Upper lobe of left lung (tissue), 4 donors: ENCODE results near the gene SDC3.

Experiments
- EP300 ChIP-seq, 4 donors: sonication (generic); formaldehyde crosslinking; IDR thresholded peaks; one replicate each; pipeline ENCODE4 v1.5.1; 2017; ENCODE audit warnings: antibody characterized with exemption in 4 of 4, control low read depth in 2 of 4
- POLR2A ChIP-seq, 4 donors: fragments of 450-650 bp; IDR thresholded peaks; one replicate each; pipeline ENCODE4 v1.5.1; 2016 to 2017; ENCODE audit warnings: antibody characterized with exemption in 4 of 4, mild to moderate bottlenecking in 2 of 4
- POLR2AphosphoS5 ChIP-seq, 2 donors: sonication (generic); formaldehyde crosslinking; IDR thresholded peaks; one replicate each; pipeline ENCODE4 v1.5.1; 2017; ENCODE audit warnings: antibody characterized with exemption in 2 of 2
- TF ChIP-seq, protein P1 (sequence below), 6 experiments: fragments of 450-650 bp in 4 of 6; fragments of 200-600 bp in 2 of 6; sonication (generic) in 2 of 6; IDR thresholded peaks; one replicate each; pipeline ENCODE4 v1.5.1; 2016 to 2019; ENCODE audit warnings: antibody characterized with exemption in 6 of 6

DNA sequence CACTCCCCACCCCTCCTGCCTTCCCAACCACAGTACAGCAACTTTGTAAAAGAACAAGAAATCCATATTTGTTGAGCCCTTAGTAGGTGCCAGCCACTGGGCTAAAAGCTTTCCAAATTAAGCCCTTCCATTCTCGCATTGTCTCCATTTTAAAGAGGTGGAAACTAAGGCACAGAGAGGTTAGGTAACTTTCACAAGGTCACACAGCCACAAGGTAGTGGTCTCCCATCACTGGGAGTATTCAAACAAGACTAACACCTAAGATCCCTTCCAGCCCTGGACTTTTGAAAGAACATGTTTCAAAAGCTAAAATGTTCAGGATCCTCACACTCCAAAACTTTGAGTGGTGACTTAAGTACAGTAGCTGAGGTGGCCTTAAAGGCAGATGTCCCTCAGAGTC is 3.2 kb downstream of the SDC3 start:
- TF ChIP-seq POLR2AphosphoS5 (IDR thresholded peaks at IDR 0.05) (no peak), EP300 (IDR thresholded peaks at IDR 0.05) (no peak), POLR2A (IDR thresholded peaks at IDR 0.05) (no peak)
- TF ChIP-seq, protein P1, sequence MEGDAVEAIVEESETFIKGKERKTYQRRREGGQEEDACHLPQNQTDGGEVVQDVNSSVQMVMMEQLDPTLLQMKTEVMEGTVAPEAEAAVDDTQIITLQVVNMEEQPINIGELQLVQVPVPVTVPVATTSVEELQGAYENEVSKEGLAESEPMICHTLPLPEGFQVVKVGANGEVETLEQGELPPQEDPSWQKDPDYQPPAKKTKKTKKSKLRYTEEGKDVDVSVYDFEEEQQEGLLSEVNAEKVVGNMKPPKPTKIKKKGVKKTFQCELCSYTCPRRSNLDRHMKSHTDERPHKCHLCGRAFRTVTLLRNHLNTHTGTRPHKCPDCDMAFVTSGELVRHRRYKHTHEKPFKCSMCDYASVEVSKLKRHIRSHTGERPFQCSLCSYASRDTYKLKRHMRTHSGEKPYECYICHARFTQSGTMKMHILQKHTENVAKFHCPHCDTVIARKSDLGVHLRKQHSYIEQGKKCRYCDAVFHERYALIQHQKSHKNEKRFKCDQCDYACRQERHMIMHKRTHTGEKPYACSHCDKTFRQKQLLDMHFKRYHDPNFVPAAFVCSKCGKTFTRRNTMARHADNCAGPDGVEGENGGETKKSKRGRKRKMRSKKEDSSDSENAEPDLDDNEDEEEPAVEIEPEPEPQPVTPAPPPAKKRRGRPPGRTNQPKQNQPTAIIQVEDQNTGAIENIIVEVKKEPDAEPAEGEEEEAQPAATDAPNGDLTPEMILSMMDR (IDR thresholded peaks at IDR 0.05): no peak
